Measurements from ENCODE around the gene MGAT4B. TPM values are rescaled to one million over a fixed set of nuclear protein-coding genes. Genes with fewer than 3 reads are reported as not detected.

Gene MGAT4B
- total RNA-seq, 4 donors from 2014 or later: 42.5 to 58.5 (median 47.2) TPM

DNA sequence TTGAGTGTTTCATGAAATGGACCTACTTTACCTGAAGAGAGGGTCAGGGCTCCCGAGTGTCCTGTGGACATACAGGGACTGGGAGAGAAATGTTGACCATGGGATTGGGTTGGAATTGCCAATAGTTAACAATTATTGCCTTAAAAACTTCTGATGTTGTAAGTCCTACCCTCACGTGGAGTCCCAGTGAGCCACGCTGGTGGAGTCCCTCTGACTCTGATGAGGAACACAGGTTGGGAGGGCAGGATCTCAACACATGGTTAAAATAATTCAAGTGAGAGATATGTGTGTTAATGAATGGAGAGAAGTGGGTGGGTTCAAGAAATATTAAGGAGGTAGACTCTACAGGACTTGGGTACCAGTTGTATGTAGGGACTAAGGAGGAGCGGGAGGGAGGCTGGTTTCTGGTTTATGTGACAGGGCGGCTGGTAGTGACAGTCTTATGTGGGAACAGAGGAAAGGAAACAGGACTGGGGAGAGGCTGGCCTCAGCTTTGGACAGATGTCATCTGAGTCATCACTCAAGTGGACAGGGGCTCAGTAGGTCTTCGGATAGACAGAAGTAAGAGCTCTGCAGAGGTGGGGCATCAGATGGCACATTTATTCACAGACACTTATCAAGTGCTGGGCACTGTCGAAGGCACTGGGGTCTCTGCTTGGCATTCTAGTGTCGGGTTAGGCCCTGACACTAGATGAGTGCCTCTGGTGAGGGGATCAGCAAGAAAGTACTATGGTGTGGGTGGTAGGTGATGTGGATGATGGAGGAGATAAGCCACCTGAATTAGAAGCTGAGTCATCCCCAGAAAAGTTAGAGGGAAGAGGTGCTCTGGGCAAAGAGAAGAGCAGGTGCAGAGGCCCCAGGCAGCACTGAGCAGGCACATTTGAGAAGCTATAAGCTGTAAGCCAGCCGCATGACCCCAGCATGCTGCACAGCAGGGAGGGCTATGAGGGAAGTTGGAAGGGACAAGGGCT, 46.8 kb downstream of the MGAT4B start:
- peaks cover 6 to 95% (median 29%) of the 10 kb centered on the region in 3 donors for H3K4me1 ChIP-seq
- no peak overlapping the region for H3K27ac ChIP-seq

DNA sequence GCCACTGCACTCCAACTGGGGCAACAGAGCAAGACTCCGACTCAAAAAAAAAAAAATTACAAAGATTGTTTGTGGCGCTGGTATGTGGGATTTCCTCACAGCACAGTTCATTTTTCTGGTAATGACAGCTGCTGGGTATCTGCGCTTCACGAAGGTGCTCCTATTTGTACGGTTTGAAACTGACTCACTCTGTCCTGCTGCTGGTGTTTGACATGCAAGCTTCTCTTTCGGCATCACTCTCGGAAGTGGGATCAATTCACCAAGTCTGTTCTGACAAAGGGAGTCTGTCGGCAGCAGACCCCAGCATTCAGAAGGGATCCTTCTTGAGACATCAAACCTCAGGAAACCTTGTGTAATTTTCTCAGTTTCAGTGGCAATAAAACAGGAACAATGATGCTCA, 47.7 kb downstream of the MGAT4B start:
- peaks cover 9 to 95% (median 24%) of the 10 kb centered on the region in 3 donors for H3K4me1 ChIP-seq
- 74 to 84% methylated on average over 6 to 8 of the region's 8 CpGs for WGBS, 2 donors (ENCODE audit: low coverage in 1 of 2)
- TF ChIP-seq, protein P1, sequence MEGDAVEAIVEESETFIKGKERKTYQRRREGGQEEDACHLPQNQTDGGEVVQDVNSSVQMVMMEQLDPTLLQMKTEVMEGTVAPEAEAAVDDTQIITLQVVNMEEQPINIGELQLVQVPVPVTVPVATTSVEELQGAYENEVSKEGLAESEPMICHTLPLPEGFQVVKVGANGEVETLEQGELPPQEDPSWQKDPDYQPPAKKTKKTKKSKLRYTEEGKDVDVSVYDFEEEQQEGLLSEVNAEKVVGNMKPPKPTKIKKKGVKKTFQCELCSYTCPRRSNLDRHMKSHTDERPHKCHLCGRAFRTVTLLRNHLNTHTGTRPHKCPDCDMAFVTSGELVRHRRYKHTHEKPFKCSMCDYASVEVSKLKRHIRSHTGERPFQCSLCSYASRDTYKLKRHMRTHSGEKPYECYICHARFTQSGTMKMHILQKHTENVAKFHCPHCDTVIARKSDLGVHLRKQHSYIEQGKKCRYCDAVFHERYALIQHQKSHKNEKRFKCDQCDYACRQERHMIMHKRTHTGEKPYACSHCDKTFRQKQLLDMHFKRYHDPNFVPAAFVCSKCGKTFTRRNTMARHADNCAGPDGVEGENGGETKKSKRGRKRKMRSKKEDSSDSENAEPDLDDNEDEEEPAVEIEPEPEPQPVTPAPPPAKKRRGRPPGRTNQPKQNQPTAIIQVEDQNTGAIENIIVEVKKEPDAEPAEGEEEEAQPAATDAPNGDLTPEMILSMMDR (IDR thresholded peaks at IDR 0.05): no peak
- TF ChIP-seq EP300 (IDR thresholded peaks at IDR 0.05) (no peak), POLR2A (IDR thresholded peaks at IDR 0.05) (no peak), POLR2AphosphoS5 (IDR thresholded peaks at IDR 0.05) (no peak)
- H3K4me3 ChIP-seq: no peak overlapping the region
- no peaks in the 10 kb centered on the region for H3K9me3 ChIP-seq
- H3K27ac ChIP-seq: no peak overlapping the region
- no peaks in the 10 kb centered on the region for H3K36me3 ChIP-seq
- ATAC-seq: no peak
- no peaks in the 10 kb centered on the region for H3K27me3 ChIP-seq

More for the DNA sequence above, 46.8 kb downstream of the MGAT4B start:
- no peak overlapping the region for H3K4me3 ChIP-seq
- no peaks in the 10 kb centered on the region for H3K36me3 ChIP-seq
- no peak for ATAC-seq
- H3K9me3 ChIP-seq: no peaks in the 10 kb centered on the region
- no peak for TF ChIP-seq POLR2A (IDR thresholded peaks at IDR 0.05)
- no peak for TF ChIP-seq POLR2AphosphoS5 (IDR thresholded peaks at IDR 0.05)
- TF ChIP-seq, protein P1 (IDR thresholded peaks at IDR 0.05): no peak
- TF ChIP-seq EP300 (IDR thresholded peaks at IDR 0.05): no peak
- WGBS, 2 donors (ENCODE audit: low coverage in 1 of 2): 70 to 89% methylated on average over 4 to 9 of the region's 9 CpGs
- H3K27me3 ChIP-seq: no peaks in the 10 kb centered on the region

DNA sequence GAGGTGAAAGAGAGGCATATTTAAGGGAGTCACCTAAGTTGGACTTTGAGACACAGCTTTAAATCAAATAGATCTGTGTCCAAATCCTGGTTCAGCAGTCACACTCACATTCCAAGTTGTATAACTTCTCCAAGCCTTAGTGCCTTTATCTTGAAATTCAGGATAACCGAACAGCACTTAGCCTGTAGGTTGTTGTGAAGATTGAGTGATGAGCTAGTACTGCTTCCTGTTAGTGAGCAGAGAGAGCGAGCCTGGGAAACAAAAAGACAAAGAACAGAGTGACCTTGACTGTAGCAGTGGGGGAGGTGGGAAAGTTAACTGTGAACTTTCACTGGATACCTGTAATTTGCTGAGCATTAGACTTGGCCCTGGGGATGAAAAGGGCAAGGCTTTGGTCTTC, 51.6 kb downstream of the MGAT4B start:
- Histone ChIP-seq H3K9me3 (no peaks in the 10 kb centered on the region), H3K27ac (peak overlapping the region in 1 of 4 donors; percentile 15), H3K4me1 (peaks cover 0 to 82% (median 4%) of the 10 kb centered on the region in 3 donors), H3K4me3 (no peak overlapping the region), H3K36me3 (no peaks in the 10 kb centered on the region), H3K27me3 (no peaks in the 10 kb centered on the region)
- 18 to 25% methylated on average over 2 of the region's 2 CpGs for WGBS, 2 donors (ENCODE audit: low coverage in 1 of 2)
- no peak for ATAC-seq
- no peak for TF ChIP-seq POLR2A (IDR thresholded peaks at IDR 0.05)
- no peak for TF ChIP-seq EP300 (IDR thresholded peaks at IDR 0.05)
- no peak for TF ChIP-seq POLR2AphosphoS5 (IDR thresholded peaks at IDR 0.05)

DNA sequence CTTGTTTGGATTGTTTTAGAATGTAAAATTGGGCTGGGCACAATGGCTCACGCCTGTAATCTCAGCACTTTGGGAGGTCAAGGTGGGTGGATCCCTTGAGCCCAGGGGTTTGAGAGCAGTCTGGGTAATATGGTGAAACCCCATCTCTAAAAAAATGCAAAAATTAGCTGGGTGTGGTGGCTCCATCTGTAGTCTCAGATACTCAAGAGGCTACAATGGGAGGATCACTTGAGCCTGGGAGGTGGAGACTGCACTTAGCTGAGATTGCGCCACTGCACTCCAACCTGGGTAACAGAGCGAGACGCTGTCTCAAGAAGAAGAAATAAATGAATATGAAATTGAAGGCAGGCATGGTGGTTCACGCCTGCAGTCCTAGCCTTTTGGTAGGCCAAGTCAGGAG, 52.7 kb downstream of the MGAT4B start:
- no peak for ATAC-seq
- Histone ChIP-seq H3K27me3 (no peaks in the 10 kb centered on the region), H3K36me3 (peaks cover 0 to 8% of the 10 kb centered on the region in 2 donors), H3K9me3 (no peaks in the 10 kb centered on the region), H3K4me3 (no peak overlapping the region), H3K27ac (no peak overlapping the region), H3K4me1 (peaks cover 0 to 82% (median 4%) of the 10 kb centered on the region in 3 donors)
- TF ChIP-seq EP300 (IDR thresholded peaks at IDR 0.05) (no peak), POLR2AphosphoS5 (IDR thresholded peaks at IDR 0.05) (no peak), POLR2A (IDR thresholded peaks at IDR 0.05) (no peak)
- TF ChIP-seq, protein P1 (IDR thresholded peaks at IDR 0.05): no peak
- 95 to 100% methylated on average over 1 to 4 of the region's 5 CpGs for WGBS, 2 donors (ENCODE audit: low coverage in 1 of 2)

DNA sequence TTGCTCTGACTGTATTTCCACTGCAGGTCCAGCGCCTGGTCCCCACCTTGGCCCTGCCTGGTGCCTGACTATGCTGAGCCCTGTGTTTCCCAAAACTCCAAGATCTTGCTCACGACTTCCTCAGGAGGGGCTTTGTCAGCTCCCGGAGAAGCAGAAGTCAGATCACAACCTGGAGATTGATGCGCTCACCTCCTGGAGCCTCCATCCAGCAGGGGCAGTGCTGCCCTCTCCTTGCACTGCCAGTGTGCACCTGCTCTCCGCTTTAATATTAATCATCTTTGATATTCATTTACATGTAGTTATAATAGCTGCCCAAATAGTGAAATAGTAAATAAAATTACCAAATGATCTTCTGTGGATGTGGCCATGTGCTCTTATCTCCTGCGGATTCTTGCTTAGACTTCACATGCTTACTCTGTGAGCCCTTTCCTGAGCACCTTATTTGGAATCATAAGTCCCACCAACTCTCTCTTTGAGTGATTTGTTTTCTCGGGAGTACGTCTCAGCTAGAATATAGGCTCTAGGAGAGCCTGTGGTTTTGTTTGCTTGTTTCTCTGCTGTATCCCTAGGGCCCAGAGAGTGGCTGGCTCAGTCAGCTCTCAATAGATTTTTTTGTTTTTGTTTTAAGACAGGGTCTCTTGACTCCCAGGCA, 56.7 kb downstream of the MGAT4B start:
- no peaks in the 10 kb centered on the region for H3K27me3 ChIP-seq
- ATAC-seq: no peak
- H3K4me1 ChIP-seq: peaks cover 0 to 67% (median 3%) of the 10 kb centered on the region in 3 donors
- 42 to 49% methylated on average over 4 to 5 of the region's 8 CpGs for WGBS, 2 donors (ENCODE audit: low coverage in 1 of 2)
- no peaks in the 10 kb centered on the region for H3K9me3 ChIP-seq
- no peak for TF ChIP-seq POLR2A (IDR thresholded peaks at IDR 0.05)
- no peak for TF ChIP-seq EP300 (IDR thresholded peaks at IDR 0.05)
- no peak for TF ChIP-seq POLR2AphosphoS5 (IDR thresholded peaks at IDR 0.05)
- TF ChIP-seq, protein P1 (IDR thresholded peaks at IDR 0.05): no peak
- H3K27ac ChIP-seq: no peak overlapping the region
- no peak overlapping the region for H3K4me3 ChIP-seq
- peaks cover 0 to 8% of the 10 kb centered on the region in 2 donors for H3K36me3 ChIP-seq
